Stimulated activated CD4-positive, alpha-beta T cell treated with anti-CD3 and anti-CD28 coated beads, Interleukin-12 subunit alpha, Interleukin-12 subunit beta, amount 100 ng/mL, for 48 hours (primary cell): ENCODE data around the gene VWA2.

ENCODE experiments used
- DNase-seq, 3 donors: peaks; one replicate each; pipeline ENCODE4 v3.0.0-alpha.2; 2020; ENCODE audit warnings: low read depth in 2 of 3, low spot score in 1 of 3

The VWA2 gene

GRCh38 chr10:114239117-114239993 is at the start of gene VWA2:
VWA2 (plus strand) TSS chr10:114239254; CDS start chr10:114248714, 9,460 bp downstream.
- peak in 2 of 3 donors; percentile 5 to 16 for DNase-seq

DNA sequence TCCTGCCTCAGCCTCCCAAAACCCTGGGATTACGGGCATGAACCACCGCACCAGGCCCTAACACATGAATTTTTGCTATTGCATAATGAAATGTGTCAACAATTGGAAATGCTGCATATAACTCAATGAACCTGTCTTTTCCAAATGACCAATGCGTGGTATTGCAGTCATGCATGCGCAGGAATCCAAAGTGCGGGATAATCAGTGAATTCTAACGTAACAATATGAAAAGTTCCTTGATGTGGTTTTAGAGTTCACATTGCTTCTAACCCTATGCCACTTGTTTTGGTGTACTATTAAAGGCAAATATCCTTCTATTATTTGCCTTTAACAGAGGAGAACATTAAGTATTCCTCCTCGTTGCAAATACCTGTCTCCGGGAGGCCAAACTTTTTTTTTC is 49.4 kb upstream of the VWA2 start:
- no peak for DNase-seq

DNA sequence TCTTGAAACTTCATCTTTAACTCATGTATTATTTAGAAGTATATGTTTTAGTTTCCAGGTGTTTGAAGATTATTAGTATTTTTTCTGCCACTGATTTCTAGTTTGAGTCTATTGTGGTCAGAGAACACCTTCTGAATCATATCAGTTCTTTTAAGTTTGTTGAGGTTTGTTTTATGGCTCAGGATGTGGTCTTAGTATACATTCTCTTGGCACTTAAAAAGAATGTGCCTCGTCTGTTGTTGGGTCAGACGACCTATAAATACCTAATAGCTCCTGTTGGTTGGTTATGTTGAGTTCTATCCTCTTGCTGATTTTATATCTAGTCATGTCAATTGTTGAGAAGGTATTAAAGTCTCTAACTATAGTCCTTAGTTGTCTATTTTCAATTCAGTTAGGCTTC is 44.0 kb upstream of the VWA2 start:
- no peak for DNase-seq

DNA sequence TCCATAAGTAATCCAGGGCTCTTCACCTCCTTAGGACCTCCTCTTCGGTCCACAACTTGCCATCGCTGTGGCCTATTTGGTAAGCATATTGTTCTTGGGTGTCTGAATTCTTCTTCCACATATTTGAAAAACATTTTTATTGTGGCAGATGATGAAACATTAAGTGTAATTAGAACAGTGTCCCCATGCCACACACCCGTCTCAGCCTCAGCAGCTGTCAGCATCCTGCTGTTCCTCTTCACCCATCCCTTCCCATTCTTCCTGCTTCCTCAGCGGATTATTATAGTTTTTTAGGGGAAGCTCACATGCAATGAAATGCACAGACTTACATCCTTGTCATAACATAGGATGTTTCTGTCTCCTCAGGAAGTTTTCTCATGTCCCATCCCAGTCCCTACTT is 39.8 kb upstream of the VWA2 start:
- DNase-seq, result no peak

DNA sequence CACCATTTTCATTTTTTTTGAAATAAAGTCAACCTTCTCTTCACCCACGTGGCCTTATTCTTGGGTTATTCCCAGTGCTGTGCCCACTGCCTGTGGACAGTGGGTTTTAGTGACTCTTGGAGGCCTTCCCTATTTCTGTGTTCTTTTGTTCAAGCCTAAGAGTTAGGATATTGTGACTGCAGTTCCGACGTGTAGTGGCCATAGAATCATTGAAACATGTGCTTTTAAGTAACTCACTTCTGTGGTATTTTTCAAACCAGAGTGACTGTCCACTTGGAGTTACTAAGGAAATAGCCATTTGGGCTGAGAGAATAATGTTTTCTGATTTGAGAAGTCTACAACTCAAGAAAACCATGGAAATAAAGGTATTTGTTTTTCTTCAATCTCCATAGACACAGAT is 36.2 kb upstream of the VWA2 start:
- no peak for DNase-seq

DNA sequence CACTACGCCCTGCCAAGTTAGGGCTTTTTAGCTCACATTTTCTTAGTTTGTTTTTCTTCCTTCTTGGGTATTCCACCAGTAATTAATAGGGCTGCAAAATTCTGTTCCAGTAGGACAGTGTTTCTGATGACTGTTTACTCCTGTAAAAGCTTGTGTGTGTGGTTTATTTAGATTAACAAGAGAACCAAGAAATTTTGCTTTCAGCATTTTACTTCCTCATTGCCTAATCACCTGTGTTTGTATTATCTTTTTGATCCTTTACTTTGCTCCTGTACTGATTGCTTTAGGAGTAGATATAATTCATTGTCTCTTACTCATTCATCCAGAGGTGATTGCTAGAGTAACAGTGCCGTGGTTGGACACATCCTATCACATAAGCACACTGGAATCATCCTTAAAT is 32.2 kb upstream of the VWA2 start:
- no peak for DNase-seq

DNA sequence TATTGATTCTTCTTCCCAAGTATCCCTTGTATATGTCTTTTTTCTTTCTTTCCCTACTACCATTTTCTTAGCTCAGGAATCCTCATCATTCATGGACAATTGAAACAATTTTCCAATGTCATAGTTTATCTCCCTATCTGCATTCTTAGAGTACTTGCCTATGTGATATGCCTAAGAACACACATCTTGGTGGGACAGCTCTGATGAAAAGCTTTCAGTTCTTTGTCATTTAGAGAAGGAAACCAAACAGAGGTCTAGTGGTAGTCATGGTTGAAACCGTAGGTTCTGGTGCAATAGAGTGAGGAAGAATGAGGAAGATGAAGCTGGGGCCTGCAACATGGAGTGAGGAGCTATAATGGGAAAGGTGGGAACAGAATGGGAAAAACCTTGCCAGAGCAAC is 31.7 kb upstream of the VWA2 start:
- no peak for DNase-seq

- DNase-seq, result no peak
Measured at GRCh38 chr10:114208351-114208750, 30.7 kb upstream of the VWA2 start.

GRCh38 chr10:114212153-114212552 is 26.9 kb upstream of the VWA2 start:
- no peak for DNase-seq

- DNase-seq, result no peak
Measured at GRCh38 chr10:114215033-114215432, 24.0 kb upstream of the VWA2 start.

- DNase-seq, result no peak
Measured at GRCh38 chr10:114220281-114220680, 18.8 kb upstream of the VWA2 start.

DNA sequence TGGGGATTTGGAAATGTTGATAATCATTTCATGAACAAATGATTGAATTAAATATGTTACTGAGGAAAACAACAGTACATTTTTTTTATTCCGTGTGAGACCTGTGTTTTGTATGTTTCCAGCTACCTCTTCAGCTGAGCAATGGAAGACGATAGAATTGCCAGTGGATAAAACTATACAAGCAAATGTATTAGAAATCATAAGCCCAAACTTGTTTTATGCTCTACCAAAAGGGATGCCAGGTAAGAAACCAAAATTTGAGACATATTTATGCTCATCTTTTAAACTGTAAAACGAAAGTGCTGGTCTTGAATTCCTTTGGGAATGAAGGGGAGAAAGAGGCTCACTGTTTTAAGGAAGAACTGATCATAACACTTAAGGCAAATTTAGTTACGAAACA is 17.8 kb upstream of the VWA2 start:
- DNase-seq, result no peak

GRCh38 chr10:114223066-114223465 is 16.0 kb upstream of the VWA2 start:
- DNase-seq, result no peak

- no peak for DNase-seq
Measured at GRCh38 chr10:114228156-114228555, 10.9 kb upstream of the VWA2 start.

DNA sequence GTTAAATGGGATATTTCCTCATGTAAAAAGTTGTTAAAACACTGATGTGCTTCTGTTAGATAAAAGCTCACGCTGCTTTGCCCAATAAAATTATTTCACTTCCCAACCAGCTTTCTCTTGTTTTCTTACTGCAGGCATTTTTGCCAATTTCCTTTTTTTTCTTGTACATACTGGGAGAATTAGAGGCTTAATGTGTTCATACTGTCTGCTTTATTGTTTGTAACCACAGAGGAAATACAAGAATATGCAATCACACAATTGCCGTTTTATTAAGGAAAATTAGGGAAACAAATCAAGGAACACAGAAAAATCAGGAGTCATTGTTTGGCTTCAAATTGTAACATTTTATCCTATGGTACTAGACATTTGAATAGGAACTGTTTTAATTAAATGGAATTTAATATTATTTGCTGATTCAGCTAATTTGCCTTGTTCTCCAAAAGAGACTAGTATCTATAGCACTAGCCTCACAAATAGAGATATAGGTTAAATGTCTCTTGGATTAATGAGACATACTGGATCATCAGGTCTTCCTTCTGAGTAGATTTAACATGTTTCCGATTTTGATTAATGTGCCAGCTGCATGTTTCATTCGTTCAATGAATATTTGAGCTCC is 6.4 kb upstream of the VWA2 start:
- no peak for DNase-seq

GRCh38 chr10:114233482-114233881 is 5.6 kb upstream of the VWA2 start:
- no peak for DNase-seq

- DNase-seq, result no peak
Measured at GRCh38 chr10:114234132-114234531, 4.9 kb upstream of the VWA2 start.

GRCh38 chr10:114239994-114240345 is 916 bp downstream of the VWA2 start:
- DNase-seq, result no peak

DNA sequence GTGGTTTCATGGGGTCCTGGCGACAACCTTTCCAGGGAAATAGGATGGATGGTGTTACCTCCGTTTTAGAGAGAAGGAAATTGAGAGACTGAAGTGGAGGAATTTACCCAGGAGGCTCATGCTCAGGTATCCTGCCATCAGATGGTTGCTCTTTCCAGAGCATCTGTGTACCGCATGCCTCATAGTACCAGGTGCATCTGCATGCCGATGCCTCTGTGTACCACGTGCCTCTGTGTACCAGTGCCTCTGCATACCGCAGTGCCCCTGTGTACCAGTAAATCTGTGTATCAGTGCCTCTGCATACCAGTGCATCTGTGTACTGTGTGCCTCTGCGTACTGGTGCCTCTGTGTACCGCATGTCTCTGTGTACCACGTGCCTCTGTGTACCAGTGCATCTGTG is 3.2 kb downstream of the VWA2 start:
- no peak for DNase-seq

- no peak for DNase-seq
Measured at GRCh38 chr10:114243661-114244060, 4.6 kb downstream of the VWA2 start.

DNA sequence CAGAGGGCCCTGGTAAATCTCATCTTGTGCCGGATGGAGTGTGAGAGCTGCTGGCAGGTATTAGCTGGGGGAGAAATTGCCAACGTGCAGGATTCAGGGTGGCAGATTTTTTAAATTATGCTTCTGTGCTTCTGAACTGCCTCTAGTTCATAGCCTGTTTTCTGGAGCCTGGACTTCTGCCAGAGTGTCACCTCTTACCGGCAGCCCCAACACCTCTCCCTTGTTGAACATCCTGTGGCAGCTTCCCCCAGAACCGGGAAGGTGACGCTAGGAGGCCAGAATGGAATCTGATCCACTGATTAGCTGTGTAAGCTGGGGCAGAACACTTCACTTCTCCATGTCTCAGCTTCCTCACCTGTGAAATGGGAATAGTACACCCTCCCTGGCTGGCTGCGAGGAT is 5.1 kb downstream of the VWA2 start:
- DNase-seq, result no peak

GRCh38 chr10:114245121-114245791 is 6.2 kb downstream of the VWA2 start:
- no peak for DNase-seq
